ENCODE results near the gene NRG2.

NRG2 gene

DNA sequence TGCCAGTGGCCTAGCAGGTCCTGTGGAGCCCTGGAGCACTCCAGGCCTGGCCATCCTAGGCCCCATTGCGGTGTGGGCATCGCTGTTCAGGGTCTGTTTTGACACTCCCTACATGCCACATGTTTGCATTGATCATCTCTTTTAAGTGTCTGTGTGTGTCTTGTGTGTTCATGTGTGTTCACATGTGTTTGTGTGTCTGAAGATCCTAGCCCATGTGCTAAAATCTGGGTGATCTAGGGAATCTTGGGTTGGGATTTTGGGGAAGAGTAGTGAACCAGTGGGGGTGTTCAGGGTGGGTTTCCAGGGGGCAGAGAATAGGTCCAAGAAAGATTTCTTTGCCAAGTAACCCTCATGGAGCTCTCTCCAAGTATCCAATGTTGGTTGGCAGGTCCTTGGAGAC is 239.1 kb downstream of the NRG2 start:
- no peak for DNase-seq (ENCODE audit: low spot score)
- in situ Hi-C loops (cut with MboI; ENCODE audit: low sequenced_read_pairs, unreplicated experiment): no loop called here
- TF ChIP-seq, protein P1, sequence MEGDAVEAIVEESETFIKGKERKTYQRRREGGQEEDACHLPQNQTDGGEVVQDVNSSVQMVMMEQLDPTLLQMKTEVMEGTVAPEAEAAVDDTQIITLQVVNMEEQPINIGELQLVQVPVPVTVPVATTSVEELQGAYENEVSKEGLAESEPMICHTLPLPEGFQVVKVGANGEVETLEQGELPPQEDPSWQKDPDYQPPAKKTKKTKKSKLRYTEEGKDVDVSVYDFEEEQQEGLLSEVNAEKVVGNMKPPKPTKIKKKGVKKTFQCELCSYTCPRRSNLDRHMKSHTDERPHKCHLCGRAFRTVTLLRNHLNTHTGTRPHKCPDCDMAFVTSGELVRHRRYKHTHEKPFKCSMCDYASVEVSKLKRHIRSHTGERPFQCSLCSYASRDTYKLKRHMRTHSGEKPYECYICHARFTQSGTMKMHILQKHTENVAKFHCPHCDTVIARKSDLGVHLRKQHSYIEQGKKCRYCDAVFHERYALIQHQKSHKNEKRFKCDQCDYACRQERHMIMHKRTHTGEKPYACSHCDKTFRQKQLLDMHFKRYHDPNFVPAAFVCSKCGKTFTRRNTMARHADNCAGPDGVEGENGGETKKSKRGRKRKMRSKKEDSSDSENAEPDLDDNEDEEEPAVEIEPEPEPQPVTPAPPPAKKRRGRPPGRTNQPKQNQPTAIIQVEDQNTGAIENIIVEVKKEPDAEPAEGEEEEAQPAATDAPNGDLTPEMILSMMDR (IDR thresholded peaks at IDR 0.05; ENCODE audit: borderline replicate concordance, control extremely low read depth, extremely low read depth, insufficient read depth, missing control alignments): no peak

DNA sequence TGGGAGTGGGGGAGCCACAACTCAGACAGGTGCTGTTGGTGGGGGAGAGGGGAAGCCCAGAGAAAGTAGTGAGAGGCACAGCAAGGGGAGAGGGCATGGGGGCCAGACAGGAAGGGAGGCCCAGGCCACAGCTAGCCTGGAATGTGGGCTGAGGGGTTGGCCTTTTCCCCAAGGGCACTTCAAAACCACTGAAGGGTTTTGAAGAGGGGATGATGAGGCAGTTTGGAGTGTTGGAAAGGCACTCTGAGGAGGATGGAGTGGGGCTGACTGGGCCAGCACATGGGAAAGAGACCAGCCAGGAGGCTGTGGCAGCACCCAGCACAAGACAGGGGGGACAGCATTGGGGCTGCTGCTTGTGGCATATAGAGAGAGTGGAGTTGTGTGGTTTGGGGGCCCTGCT is 243.7 kb downstream of the NRG2 start:
- in situ Hi-C loops (cut with MboI; ENCODE audit: low sequenced_read_pairs, unreplicated experiment): no loop called here
- no peak for DNase-seq (ENCODE audit: low spot score)
- TF ChIP-seq, protein P1 (IDR thresholded peaks at IDR 0.05; ENCODE audit: borderline replicate concordance, control extremely low read depth, extremely low read depth, insufficient read depth, missing control alignments): no peak

DNA sequence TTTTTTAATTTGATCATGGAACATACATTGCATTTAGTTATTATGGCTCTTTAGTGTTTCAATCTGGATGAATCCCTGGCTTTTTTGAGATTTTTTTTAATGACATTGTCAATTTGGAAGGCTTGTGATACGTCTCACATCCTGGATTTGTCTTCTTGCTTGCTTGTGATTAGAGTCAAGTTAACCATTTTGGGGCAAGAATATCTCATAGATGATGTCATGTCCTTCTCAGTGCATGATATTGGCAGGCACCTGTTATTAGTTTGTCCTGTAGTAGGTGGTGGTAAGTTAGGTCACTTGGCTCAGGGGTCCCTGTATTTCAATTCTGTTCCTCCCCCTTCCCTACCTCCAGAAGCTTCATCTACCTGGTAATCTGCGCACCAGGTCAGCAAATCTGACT is 244.2 kb downstream of the NRG2 start:
- TF ChIP-seq, protein P1 (IDR thresholded peaks at IDR 0.05; ENCODE audit: borderline replicate concordance, control extremely low read depth, extremely low read depth, insufficient read depth, missing control alignments): no peak
- DNase-seq (ENCODE audit: low spot score): no peak
- in situ Hi-C loops (cut with MboI; ENCODE audit: low sequenced_read_pairs, unreplicated experiment): no loop called here

DNA sequence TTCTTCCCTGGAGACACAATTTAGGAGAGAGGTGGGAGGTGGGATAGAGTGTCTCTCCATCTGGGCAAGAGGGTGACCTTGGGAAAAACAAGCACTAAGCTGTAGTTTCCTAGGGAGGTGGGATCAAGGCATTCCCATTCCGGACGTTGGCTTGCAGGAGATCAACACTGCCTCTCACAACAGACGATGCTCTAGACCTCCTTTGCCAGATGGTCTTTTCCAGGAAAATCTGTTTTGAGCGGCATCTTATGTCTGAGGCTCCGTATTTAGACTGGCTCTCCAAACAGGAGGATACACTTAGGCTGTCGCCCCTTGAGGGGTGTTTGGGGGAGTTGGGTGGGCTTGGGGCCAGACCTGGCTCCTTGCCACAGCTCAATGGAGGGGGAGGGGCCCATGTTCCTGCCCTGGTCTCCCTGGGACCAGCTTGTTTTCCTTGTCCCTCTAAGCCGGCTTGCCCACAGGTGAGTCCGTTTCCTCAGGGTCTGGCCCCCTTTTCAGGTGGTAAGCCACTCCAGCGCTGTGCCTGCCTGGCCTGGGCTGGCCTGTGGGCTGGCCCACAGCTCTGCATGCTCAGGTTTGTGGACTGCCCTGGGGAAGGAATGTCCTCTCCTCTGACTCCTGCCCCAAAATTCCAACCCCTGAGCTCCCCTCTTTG is 245.1 kb downstream of the NRG2 start:
- in situ Hi-C loops (cut with MboI; ENCODE audit: low sequenced_read_pairs, unreplicated experiment): no loop called here
- TF ChIP-seq, protein P1 (IDR thresholded peaks at IDR 0.05; ENCODE audit: borderline replicate concordance, control extremely low read depth, extremely low read depth, insufficient read depth, missing control alignments): no peak
- DNase-seq (ENCODE audit: low spot score): no peak

DNA sequence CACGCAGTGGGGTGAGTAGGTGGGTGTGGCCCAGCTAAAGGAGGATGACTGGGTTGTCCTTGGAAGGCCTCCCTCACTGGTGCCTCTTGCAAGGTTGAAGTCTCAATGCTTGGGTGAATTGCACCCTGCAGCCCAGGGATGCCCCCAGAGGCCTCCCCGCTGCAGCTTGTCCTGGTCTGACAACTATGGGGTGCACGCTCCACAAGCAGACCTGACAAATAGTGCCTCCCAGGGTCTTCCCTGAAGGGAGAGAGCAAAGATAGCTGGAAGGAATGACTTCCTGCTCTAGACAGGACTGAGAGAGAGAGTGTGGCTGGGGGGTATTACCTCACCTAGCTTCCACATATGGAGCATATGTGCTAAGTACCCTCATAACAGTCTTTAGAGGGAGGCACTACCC is 245.8 kb downstream of the NRG2 start:
- no peak for DNase-seq (ENCODE audit: low spot score)
- TF ChIP-seq, protein P1 (IDR thresholded peaks at IDR 0.05; ENCODE audit: borderline replicate concordance, control extremely low read depth, extremely low read depth, insufficient read depth, missing control alignments): no peak
- in situ Hi-C loops (cut with MboI; ENCODE audit: low sequenced_read_pairs, unreplicated experiment): no loop called here

Data from GM13976 (cell line).